Lower leg skin (tissue), 3 donors: ENCODE results near the gene CCM2.

Source experiments
- POLR2A ChIP-seq, 2 donors: fragments of 450-650 bp; IDR thresholded peaks; one replicate each; pipeline ENCODE4 v1.6.1; 2016 to 2017; ENCODE audit warnings: antibody characterized with exemption in 2 of 2, mild to moderate bottlenecking in 1 of 2, moderate library complexity in 1 of 2
- TF ChIP-seq, protein P1 (sequence below), 3 donors: fragments of 450-650 bp; IDR thresholded peaks; one replicate each; pipeline ENCODE4 v1.5.1; 2016; ENCODE audit warnings: antibody characterized with exemption in 3 of 3, mild to moderate bottlenecking in 3 of 3, moderate library complexity in 2 of 3

GRCh38 chr7:45048748-45049147 lies 48.7 kb downstream of the CCM2 start:
- TF ChIP-seq POLR2A (IDR thresholded peaks at IDR 0.05), result no peak
- TF ChIP-seq, protein P1, sequence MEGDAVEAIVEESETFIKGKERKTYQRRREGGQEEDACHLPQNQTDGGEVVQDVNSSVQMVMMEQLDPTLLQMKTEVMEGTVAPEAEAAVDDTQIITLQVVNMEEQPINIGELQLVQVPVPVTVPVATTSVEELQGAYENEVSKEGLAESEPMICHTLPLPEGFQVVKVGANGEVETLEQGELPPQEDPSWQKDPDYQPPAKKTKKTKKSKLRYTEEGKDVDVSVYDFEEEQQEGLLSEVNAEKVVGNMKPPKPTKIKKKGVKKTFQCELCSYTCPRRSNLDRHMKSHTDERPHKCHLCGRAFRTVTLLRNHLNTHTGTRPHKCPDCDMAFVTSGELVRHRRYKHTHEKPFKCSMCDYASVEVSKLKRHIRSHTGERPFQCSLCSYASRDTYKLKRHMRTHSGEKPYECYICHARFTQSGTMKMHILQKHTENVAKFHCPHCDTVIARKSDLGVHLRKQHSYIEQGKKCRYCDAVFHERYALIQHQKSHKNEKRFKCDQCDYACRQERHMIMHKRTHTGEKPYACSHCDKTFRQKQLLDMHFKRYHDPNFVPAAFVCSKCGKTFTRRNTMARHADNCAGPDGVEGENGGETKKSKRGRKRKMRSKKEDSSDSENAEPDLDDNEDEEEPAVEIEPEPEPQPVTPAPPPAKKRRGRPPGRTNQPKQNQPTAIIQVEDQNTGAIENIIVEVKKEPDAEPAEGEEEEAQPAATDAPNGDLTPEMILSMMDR (IDR thresholded peaks at IDR 0.05), result no peak
